ENCODE results near the gene NPIPB6. TPM values are rescaled to one million over a fixed set of nuclear protein-coding genes. Genes with fewer than 3 reads are reported as not detected.

Gene NPIPB6
- total RNA-seq, 1 donor: 2.9 TPM

GRCh38 chr16:28293601-28293960 is 69.7 kb downstream of the NPIPB6 start:
- Histone ChIP-seq H3K27ac (ENCODE audit: low read depth, low read length) (no peak overlapping the region), H3K79me2 (ENCODE audit: insufficient read depth, low read length) (no peaks in the 10 kb centered on the region), H3K4me2 (ENCODE audit: insufficient read depth, low read length) (no peak overlapping the region), H2AFZ (ENCODE audit: low read length) (no peak overlapping the region), H3K4me1 (ENCODE audit: insufficient read depth, low read length) (peaks cover 4% of the 10 kb centered on the region), H4K20me1 (ENCODE audit: insufficient read depth, low read length) (no peaks in the 10 kb centered on the region), H3K36me3 (ENCODE audit: insufficient read depth, low read length) (no peaks in the 10 kb centered on the region), H3K27me3 (ENCODE audit: insufficient read depth, low read length) (peaks cover 44% of the 10 kb centered on the region), H3K4me3 (ENCODE audit: insufficient read depth, low read length) (no peak overlapping the region), H3K9me3 (ENCODE audit: low read depth, low read length) (no peaks in the 10 kb centered on the region)
- DNase-seq (ENCODE audit: insufficient read length, low spot score, missing footprints): no peak
- TF ChIP-seq CTCF (IDR thresholded peaks at IDR 0.05; ENCODE audit: extremely low read depth, low read depth, low read length): no peak

- TF ChIP-seq CTCF (IDR thresholded peaks at IDR 0.05; ENCODE audit: extremely low read depth, low read depth, low read length): no peak
- H2AFZ ChIP-seq (ENCODE audit: low read length): no peak overlapping the region
- peaks cover 50% of the 10 kb centered on the region for H3K27me3 ChIP-seq (ENCODE audit: insufficient read depth, low read length)
- peaks cover 4% of the 10 kb centered on the region for H3K4me1 ChIP-seq (ENCODE audit: insufficient read depth, low read length)
- H4K20me1 ChIP-seq (ENCODE audit: insufficient read depth, low read length): no peaks in the 10 kb centered on the region
- no peak overlapping the region for H3K27ac ChIP-seq (ENCODE audit: low read depth, low read length)
- H3K79me2 ChIP-seq (ENCODE audit: insufficient read depth, low read length): no peaks in the 10 kb centered on the region
- no peaks in the 10 kb centered on the region for H3K36me3 ChIP-seq (ENCODE audit: insufficient read depth, low read length)
- peak overlapping the region; percentile 48 for H3K4me2 ChIP-seq (ENCODE audit: insufficient read depth, low read length)
- DNase-seq (ENCODE audit: insufficient read length, low spot score, missing footprints): no peak
- peak overlapping the region; percentile 37 for H3K4me3 ChIP-seq (ENCODE audit: insufficient read depth, low read length)
- H3K9me3 ChIP-seq (ENCODE audit: low read depth, low read length): no peaks in the 10 kb centered on the region
These were observed 70.3 kb downstream of the NPIPB6 start for GRCh38 chr16:28292731-28293600.

Small RNA genes within 50 kb of the gene (small RNA-seq; reads per million reads assigned to genes)
- gene AC138904.2: not detected
- not detected for gene MIR6862-1

Other genes with a start within 250 kb of the NPIPB6 start
- 82.2 and 102 TPM in 2 replicates for gene XPO6, start 151.5 kb downstream of the NPIPB6 start, total RNA-seq
- not detected in 2 replicates for gene SBK1, start 71.0 kb downstream of the NPIPB6 start, total RNA-seq
- 78.2 and 94.3 TPM in 2 replicates for gene EIF3CL, start 40.3 kb upstream of the NPIPB6 start, total RNA-seq
- gene NPIPB7, start 108.8 kb upstream of the NPIPB6 start, total RNA-seq: not detected in 2 replicates
- gene CLN3, start 128.6 kb upstream of the NPIPB6 start, total RNA-seq: 27.9 and 28.0 TPM in 2 replicates
- under 0.01 TPM in 1 of 2 replicates, not detected in the other for gene APOBR, start 131.1 kb upstream of the NPIPB6 start, total RNA-seq
- not detected in 2 replicates for gene IL27, start 143.3 kb upstream of the NPIPB6 start, total RNA-seq
- gene NUPR1, start 175.5 kb upstream of the NPIPB6 start, total RNA-seq: 27.9 and 31.5 TPM in 2 replicates
- 9.4 and 13.4 TPM in 2 replicates for gene SGF29, start 190.4 kb upstream of the NPIPB6 start, total RNA-seq
- gene SULT1A2, start 233.5 kb upstream of the NPIPB6 start, total RNA-seq: not detected in 2 replicates
- gene SULT1A1, start 246.5 kb upstream of the NPIPB6 start, total RNA-seq: 1.8 and 2.9 TPM in 2 replicates

Measured in osteoblast (primary cell).